ENCODE measurements around the gene TMEM106B. TPM values are rescaled to one million over a fixed set of nuclear protein-coding genes. Genes with fewer than 3 reads are reported as not detected.

Gene TMEM106B
- total RNA-seq, 1 experiment from 2014 or later, result 89.0 TPM

DNA sequence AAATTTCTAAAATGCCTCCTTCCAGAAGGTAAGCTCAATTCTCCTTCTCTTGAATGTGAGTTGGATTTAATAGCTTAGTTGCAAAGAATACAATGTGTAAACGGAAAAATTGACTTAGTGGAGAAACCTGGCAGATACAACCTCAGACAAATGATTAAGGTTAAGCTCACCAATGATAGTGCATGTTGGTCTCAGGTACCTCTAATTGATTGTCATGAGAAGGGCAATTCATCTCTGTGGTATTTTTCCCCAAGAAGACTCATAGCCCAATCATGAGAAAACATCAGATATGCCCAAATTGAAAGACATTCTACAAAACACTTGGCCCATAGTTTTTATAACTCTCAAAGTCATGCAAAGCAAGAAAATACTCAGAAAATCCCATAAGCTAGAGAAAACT, 36.2 kb upstream of the TMEM106B start:
- no peak overlapping the region for H3K27ac ChIP-seq (ENCODE audit: low read length)
- H3K4me3 ChIP-seq (ENCODE audit: low read depth in 2 of 2, low read length in 2 of 2), result no peak overlapping the region
- ChIA-PET CTCF (interaction anchor here (0.6 kb wide), 1 partner anchor 33 kb away, joined by 4 read pairs; no protein-coding TSS in a partner anchor), POLR2A (no interaction called here)
- intact Hi-C loops (cut with micrococcal nuclease; ENCODE audit: unreplicated experiment) (no loop called here), in situ Hi-C loops (cut with HindIII; ENCODE audit: low pct_unique_long_range_greater_than_20kb, low sequenced_read_pairs) (no loop called here)
- H3K4me1 ChIP-seq (ENCODE audit: control insufficient read depth, insufficient read depth, low read length), result 0 out of 2 replicates have a peak, but pooled peaks cover 5% of the 10 kb centered on the region
- no peaks in the 10 kb centered on the region; the same call in 1 of the 2 replicates for H3K9me3 ChIP-seq (ENCODE audit: control insufficient read depth, insufficient read depth, low read depth, low read length)
- no peaks in the 10 kb centered on the region for H3K36me3 ChIP-seq (ENCODE audit: control insufficient read depth, insufficient read depth, low read length)
- ATAC-seq (no peak), DNase-seq (ENCODE audit: low read depth, low spot score) (no peak)
- TF ChIP-seq SIN3A (IDR thresholded peaks at IDR 0.05; ENCODE audit: borderline replicate concordance, insufficient read depth, low read depth, low read length), result no peak
- TF ChIP-seq POLR2AphosphoS5 (IDR thresholded peaks at IDR 0.05; ENCODE audit: low read depth, low read length), result no peak
- TF ChIP-seq, protein P1, sequence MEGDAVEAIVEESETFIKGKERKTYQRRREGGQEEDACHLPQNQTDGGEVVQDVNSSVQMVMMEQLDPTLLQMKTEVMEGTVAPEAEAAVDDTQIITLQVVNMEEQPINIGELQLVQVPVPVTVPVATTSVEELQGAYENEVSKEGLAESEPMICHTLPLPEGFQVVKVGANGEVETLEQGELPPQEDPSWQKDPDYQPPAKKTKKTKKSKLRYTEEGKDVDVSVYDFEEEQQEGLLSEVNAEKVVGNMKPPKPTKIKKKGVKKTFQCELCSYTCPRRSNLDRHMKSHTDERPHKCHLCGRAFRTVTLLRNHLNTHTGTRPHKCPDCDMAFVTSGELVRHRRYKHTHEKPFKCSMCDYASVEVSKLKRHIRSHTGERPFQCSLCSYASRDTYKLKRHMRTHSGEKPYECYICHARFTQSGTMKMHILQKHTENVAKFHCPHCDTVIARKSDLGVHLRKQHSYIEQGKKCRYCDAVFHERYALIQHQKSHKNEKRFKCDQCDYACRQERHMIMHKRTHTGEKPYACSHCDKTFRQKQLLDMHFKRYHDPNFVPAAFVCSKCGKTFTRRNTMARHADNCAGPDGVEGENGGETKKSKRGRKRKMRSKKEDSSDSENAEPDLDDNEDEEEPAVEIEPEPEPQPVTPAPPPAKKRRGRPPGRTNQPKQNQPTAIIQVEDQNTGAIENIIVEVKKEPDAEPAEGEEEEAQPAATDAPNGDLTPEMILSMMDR (IDR thresholded peaks at IDR 0.05), result no peak
- TF ChIP-seq TCF7L2 (IDR thresholded peaks at IDR 0.05; ENCODE audit: low read depth, low read length), result no peak
- TF ChIP-seq, protein P2, sequence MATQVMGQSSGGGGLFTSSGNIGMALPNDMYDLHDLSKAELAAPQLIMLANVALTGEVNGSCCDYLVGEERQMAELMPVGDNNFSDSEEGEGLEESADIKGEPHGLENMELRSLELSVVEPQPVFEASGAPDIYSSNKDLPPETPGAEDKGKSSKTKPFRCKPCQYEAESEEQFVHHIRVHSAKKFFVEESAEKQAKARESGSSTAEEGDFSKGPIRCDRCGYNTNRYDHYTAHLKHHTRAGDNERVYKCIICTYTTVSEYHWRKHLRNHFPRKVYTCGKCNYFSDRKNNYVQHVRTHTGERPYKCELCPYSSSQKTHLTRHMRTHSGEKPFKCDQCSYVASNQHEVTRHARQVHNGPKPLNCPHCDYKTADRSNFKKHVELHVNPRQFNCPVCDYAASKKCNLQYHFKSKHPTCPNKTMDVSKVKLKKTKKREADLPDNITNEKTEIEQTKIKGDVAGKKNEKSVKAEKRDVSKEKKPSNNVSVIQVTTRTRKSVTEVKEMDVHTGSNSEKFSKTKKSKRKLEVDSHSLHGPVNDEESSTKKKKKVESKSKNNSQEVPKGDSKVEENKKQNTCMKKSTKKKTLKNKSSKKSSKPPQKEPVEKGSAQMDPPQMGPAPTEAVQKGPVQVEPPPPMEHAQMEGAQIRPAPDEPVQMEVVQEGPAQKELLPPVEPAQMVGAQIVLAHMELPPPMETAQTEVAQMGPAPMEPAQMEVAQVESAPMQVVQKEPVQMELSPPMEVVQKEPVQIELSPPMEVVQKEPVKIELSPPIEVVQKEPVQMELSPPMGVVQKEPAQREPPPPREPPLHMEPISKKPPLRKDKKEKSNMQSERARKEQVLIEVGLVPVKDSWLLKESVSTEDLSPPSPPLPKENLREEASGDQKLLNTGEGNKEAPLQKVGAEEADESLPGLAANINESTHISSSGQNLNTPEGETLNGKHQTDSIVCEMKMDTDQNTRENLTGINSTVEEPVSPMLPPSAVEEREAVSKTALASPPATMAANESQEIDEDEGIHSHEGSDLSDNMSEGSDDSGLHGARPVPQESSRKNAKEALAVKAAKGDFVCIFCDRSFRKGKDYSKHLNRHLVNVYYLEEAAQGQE (IDR thresholded peaks at IDR 0.05; ENCODE audit: insufficient read depth in 1 of 2, low read depth in 2 of 2, low read length in 1 of 2), result no peak
- no peaks in the 10 kb centered on the region for H3K27me3 ChIP-seq (ENCODE audit: control insufficient read depth, insufficient read depth, low read length)
- no TSS peak for BruUV-seq (replicated peaks)

DNA sequence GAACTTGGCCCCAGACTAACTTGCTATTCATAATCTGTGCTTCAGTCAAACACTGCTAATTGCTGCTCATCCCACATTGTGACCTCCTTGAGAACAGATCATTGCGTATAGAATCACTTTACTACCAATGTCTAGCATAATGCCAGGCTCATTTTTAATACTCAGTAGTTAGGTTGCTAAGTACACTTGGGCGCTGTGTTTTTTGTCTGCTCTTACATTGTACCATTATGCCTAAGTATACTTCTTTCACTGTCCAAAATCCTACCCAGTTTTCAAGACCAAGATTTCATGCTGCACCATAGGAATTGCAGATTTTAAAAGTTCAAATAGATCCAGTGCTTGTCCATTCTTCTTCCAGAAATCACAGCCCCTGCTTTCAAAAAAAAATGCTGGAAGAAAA, 32.8 kb upstream of the TMEM106B start:
- intact Hi-C loops (cut with micrococcal nuclease; ENCODE audit: unreplicated experiment), result no loop called here
- DNase-seq (ENCODE audit: low read depth, low spot score), result no peak
- Histone ChIP-seq H3K9me3 (ENCODE audit: control insufficient read depth, insufficient read depth, low read depth, low read length) (no peaks in the 10 kb centered on the region; the same call in 1 of the 2 replicates), H3K36me3 (ENCODE audit: control insufficient read depth, insufficient read depth, low read length) (no peaks in the 10 kb centered on the region), H3K4me3 (ENCODE audit: low read depth in 2 of 2, low read length in 2 of 2) (no peak overlapping the region), H3K4me1 (ENCODE audit: control insufficient read depth, insufficient read depth, low read length) (no peaks in the 10 kb centered on the region), H3K27me3 (ENCODE audit: control insufficient read depth, insufficient read depth, low read length) (no peaks in the 10 kb centered on the region), H3K27ac (ENCODE audit: low read length) (peak overlapping the region; percentile 40)
- in situ Hi-C loops (cut with HindIII; ENCODE audit: low pct_unique_long_range_greater_than_20kb, low sequenced_read_pairs), result no loop called here
- BruUV-seq (replicated peaks), result no TSS peak
- no peak for ATAC-seq
- TF ChIP-seq, protein P1 (IDR thresholded peaks at IDR 0.05), result no peak
- no peak for TF ChIP-seq POLR2AphosphoS5 (IDR thresholded peaks at IDR 0.05; ENCODE audit: low read depth, low read length)
- TF ChIP-seq, protein P2 (IDR thresholded peaks at IDR 0.05; ENCODE audit: insufficient read depth in 1 of 2, low read depth in 2 of 2, low read length in 1 of 2), result no peak
- TF ChIP-seq SIN3A (IDR thresholded peaks at IDR 0.05; ENCODE audit: borderline replicate concordance, insufficient read depth, low read depth, low read length), result no peak
- TF ChIP-seq TCF7L2 (IDR thresholded peaks at IDR 0.05; ENCODE audit: low read depth, low read length), result no peak
- POLR2A ChIA-PET, result no interaction called here
- CTCF ChIA-PET, result no interaction called here
